ENCODE data around the gene UBALD1.

The UBALD1 gene

DNA sequence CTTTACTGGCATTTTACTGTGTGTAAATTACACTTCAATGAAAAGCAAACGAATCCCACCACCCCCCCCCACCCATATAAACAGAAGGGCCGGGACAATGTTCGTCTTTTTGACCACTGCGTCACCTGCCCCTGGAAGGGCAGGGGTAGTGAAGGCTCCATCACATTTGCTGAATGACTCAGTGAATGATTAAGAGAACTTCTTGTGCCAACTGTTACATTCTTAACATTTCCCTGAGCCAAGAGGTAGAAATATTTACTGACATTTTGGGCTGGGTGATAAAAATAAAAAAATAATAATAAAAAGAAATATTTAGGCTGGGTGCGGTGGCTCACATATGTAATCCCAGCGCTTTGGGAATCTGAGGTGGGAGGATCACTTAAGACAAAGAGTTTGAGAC, 34.4 kb downstream of the UBALD1 start:
- TF ChIP-seq TAF1 (IDR thresholded peaks at IDR 0.05; ENCODE audit: borderline replicate concordance, insufficient read depth, low read length) (no peak), FOXP2 (optimal IDR thresholded peaks at IDR 0.05; ENCODE audit: borderline replicate concordance, extremely low read depth, extremely low read length, insufficient read depth) (no peak), SIN3A (IDR thresholded peaks at IDR 0.05; ENCODE audit: borderline replicate concordance, insufficient read depth, low read length) (no peak), POLR2AphosphoS5 (IDR thresholded peaks at IDR 0.05; ENCODE audit: low read depth, low read length) (no peak)
- TF ChIP-seq, protein P1, sequence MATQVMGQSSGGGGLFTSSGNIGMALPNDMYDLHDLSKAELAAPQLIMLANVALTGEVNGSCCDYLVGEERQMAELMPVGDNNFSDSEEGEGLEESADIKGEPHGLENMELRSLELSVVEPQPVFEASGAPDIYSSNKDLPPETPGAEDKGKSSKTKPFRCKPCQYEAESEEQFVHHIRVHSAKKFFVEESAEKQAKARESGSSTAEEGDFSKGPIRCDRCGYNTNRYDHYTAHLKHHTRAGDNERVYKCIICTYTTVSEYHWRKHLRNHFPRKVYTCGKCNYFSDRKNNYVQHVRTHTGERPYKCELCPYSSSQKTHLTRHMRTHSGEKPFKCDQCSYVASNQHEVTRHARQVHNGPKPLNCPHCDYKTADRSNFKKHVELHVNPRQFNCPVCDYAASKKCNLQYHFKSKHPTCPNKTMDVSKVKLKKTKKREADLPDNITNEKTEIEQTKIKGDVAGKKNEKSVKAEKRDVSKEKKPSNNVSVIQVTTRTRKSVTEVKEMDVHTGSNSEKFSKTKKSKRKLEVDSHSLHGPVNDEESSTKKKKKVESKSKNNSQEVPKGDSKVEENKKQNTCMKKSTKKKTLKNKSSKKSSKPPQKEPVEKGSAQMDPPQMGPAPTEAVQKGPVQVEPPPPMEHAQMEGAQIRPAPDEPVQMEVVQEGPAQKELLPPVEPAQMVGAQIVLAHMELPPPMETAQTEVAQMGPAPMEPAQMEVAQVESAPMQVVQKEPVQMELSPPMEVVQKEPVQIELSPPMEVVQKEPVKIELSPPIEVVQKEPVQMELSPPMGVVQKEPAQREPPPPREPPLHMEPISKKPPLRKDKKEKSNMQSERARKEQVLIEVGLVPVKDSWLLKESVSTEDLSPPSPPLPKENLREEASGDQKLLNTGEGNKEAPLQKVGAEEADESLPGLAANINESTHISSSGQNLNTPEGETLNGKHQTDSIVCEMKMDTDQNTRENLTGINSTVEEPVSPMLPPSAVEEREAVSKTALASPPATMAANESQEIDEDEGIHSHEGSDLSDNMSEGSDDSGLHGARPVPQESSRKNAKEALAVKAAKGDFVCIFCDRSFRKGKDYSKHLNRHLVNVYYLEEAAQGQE (IDR thresholded peaks at IDR 0.05; ENCODE audit: insufficient read depth in 1 of 2, low read depth in 2 of 2, low read length in 2 of 2), result no peak

DNA sequence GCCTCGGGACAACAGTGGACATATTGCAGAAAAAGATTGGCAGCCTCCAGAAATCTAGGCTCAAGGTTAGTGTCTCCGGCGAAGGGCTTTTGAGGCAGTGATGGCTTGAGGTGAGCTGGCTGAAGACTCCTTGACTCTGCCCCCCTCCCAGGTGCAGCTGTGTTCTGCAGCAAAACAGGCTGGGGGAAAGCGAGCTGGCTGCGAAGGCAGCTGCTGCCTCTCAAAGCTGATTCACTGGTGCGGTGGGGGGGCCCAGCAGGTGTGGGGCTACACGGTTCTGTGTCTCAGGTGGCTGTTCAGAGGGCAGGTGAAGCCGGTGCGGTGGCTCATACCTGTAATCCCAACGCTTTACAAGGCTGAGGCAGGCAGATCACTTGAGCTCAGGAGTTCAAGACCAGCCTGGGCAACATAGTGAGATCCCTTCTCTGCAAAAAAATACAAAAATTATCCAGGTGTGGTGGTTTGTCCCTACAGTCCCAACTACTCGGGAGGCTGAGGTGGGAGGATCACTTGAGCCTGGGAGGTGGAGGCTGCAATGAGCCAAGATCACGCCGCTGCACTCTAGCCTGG, 35.6 kb downstream of the UBALD1 start:
- no peak for TF ChIP-seq FOXP2 (optimal IDR thresholded peaks at IDR 0.05; ENCODE audit: borderline replicate concordance, extremely low read depth, extremely low read length, insufficient read depth)
- TF ChIP-seq, protein P1 (IDR thresholded peaks at IDR 0.05; ENCODE audit: insufficient read depth in 1 of 2, low read depth in 2 of 2, low read length in 2 of 2), result no peak
- no peak for TF ChIP-seq TAF1 (IDR thresholded peaks at IDR 0.05; ENCODE audit: borderline replicate concordance, insufficient read depth, low read length)
- TF ChIP-seq POLR2AphosphoS5 (IDR thresholded peaks at IDR 0.05; ENCODE audit: low read depth, low read length), result no peak
- no peak for TF ChIP-seq SIN3A (IDR thresholded peaks at IDR 0.05; ENCODE audit: borderline replicate concordance, insufficient read depth, low read length)

DNA sequence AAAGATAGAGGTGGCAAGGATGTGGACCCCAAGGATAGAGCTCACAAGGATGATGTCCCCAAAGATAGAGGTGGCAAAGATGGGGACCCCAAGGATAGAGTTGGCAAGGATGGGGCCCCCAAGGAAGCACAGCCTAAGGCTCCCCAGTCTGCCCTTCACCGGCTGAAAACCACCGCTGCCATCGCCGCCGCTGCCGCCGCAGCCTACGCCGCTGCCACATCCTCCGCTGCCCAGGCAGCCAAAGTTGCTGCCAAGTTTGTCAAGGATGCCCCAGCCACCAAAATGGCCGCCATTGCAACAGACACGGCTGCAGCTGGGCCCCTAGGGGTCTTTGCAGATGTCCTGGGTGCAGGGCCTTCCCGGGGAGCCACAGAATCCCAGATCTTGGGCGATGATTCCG, 38.7 kb downstream of the UBALD1 start:
- no peak for TF ChIP-seq TAF1 (IDR thresholded peaks at IDR 0.05; ENCODE audit: borderline replicate concordance, insufficient read depth, low read length)
- TF ChIP-seq POLR2AphosphoS5 (IDR thresholded peaks at IDR 0.05; ENCODE audit: low read depth, low read length), result no peak
- no peak for TF ChIP-seq FOXP2 (optimal IDR thresholded peaks at IDR 0.05; ENCODE audit: borderline replicate concordance, extremely low read depth, extremely low read length, insufficient read depth)
- TF ChIP-seq, protein P1 (IDR thresholded peaks at IDR 0.05; ENCODE audit: insufficient read depth in 1 of 2, low read depth in 2 of 2, low read length in 2 of 2), result no peak
- no peak for TF ChIP-seq SIN3A (IDR thresholded peaks at IDR 0.05; ENCODE audit: borderline replicate concordance, insufficient read depth, low read length)

DNA sequence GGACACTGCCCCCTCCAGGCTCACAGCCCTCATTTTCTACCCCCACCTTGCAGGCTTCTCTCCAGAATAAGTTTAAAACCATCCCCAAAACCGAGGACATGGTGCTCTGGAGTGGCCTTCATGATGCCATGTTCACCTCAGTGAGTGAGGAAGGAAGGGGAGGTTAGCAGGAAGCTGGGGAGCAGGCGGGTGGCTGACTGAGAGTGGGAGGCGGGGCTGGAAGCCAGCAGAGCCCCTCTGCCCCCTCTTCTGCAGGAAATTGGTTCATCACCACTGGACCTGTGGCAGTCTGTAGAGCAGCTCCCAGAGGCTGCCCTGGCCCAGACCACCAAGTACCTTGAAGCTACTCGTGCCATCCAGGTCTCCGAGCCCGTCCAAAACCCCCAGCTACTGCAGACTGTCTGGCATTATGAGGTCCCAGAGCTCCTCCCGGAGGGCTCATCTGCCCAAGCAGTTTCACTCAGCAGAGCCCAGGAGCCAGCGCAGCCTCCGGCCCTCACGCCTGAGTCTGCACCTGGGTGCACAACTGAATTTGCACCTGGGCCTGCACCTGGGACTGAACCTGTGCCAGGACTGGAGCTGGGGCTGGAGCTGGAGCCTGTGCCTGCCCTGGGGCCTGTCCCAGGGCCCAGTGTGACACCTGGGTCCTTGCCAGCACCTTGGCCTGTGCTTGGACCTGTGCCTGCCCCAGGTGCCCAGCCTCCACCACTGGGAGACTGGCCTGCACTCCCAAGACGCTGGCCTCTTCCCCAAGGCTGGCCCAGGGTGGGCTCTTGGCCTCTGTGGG, 39.6 kb downstream of the UBALD1 start:
- no peak for TF ChIP-seq POLR2AphosphoS5 (IDR thresholded peaks at IDR 0.05; ENCODE audit: low read depth, low read length)
- no peak for TF ChIP-seq TAF1 (IDR thresholded peaks at IDR 0.05; ENCODE audit: borderline replicate concordance, insufficient read depth, low read length)
- TF ChIP-seq, protein P1 (IDR thresholded peaks at IDR 0.05; ENCODE audit: insufficient read depth in 1 of 2, low read depth in 2 of 2, low read length in 2 of 2), result no peak
- no peak for TF ChIP-seq SIN3A (IDR thresholded peaks at IDR 0.05; ENCODE audit: borderline replicate concordance, insufficient read depth, low read length)
- no peak for TF ChIP-seq FOXP2 (optimal IDR thresholded peaks at IDR 0.05; ENCODE audit: borderline replicate concordance, extremely low read depth, extremely low read length, insufficient read depth)

Data from PFSK-1 (cell line).